DND-41 (cell line): ENCODE measurements around the gene ATP11B.

Source experiments
- CTCF ChIP-seq: IDR thresholded peaks from 2 replicates; pipeline ENCODE4 v1.5.1; 2012; ENCODE audit warnings: borderline replicate concordance, low read length, moderate library complexity, mild to moderate bottlenecking; ENCODE audit not compliant: poor library complexity, severe bottlenecking; ENCODE audit errors: extremely low read depth
- EZH2 ChIP-seq: IDR thresholded peaks from 3 replicates; pipeline ENCODE4 v1.6.1; 2012; ENCODE audit warnings: borderline replicate concordance, low read depth, mild to moderate bottlenecking, moderate library complexity, low read length, inconsistent platforms; ENCODE audit not compliant: severe bottlenecking

- no peak for TF ChIP-seq CTCF
- no peak for TF ChIP-seq EZH2
These were observed 50.2 kb downstream of the ATP11B start for GRCh38 chr3:182843478-182843877.
